ENCODE results near the gene SLC38A10. TPM values are rescaled to one million over a fixed set of nuclear protein-coding genes. Genes with fewer than 3 reads are reported as not detected.
A peak's percentile ranks its signal among the peaks of the same experiment; 100 is the strongest.

SLC38A10 gene
- total and polyA plus RNA-seq, 10 of the 15 experiments (the other 5 are each of a cell fraction or from before 2014, with no cell fraction given): 0.52 to 67.9 (median 22.1) TPM

- TF ChIP-seq BHLHE40 (IDR thresholded peaks at IDR 0.05; ENCODE audit: borderline replicate concordance in 1 of 2, low read depth in 2 of 2, low read length in 1 of 2): peak; percentile 74 to 87
- peak; percentile 76 for TF ChIP-seq USF1 (IDR thresholded peaks at IDR 0.05; ENCODE audit: borderline replicate concordance, extremely low read length, insufficient read depth, low read depth, low read length)
Measured at GRCh38 chr17:81239714-81240555, 55.2 kb downstream of the SLC38A10 start (continued).

GRCh38 chr17:81238815-81239713, 56.0 kb downstream of the SLC38A10 start, which contains the start of the genes NDUFAF8 and TEPSIN:
TSS of gene NDUFAF8 (plus strand) at chr17:81239318. CDS start at chr17:81239364, 46 bp downstream.
TSS of gene TEPSIN (minus strand) at chr17:81239055. CDS start at chr17:81239033, 22 bp downstream.
- H3K79me2 ChIP-seq (ENCODE audit: control insufficient read depth, insufficient read depth, low read length): peaks cover 39% of the 10 kb centered on the region
- peak within 1 kb of the TSS; percentile 93 for H3K4me3 ChIP-seq
- SMC1A ChIA-PET (ENCODE audit: uncharacterized antibody, unreplicated experiment): interaction anchor here (0.6 to 2.2 kb wide), 5 partner anchors 9 to 246 kb away, joined by 3 to 7 read pairs (median 6); no protein-coding TSS in a partner anchor
- RAD21 ChIA-PET (ENCODE audit: unreplicated experiment): interaction anchor here (0.7 to 2.0 kb wide), 6 partner anchors 10 to 313 kb away, joined by 3 to 18 read pairs (median 4); partner anchors contain the start of genes CEP131 and FAAP100
- FAIRE-seq (peak; percentile 99), DNase-seq (ENCODE audit: low read depth, low spot score) (peak; percentile 98), ATAC-seq (peak; percentile 96)
- H3K27me3 ChIP-seq (replicated peaks in 1 of 2; ENCODE audit: control insufficient read depth in 2 of 2, insufficient read depth in 2 of 2, low read length in 1 of 2): no peaks in the 10 kb centered on the region
- peak within 1 kb of the TSS; percentile 94 for H3K4me2 ChIP-seq (ENCODE audit: control insufficient read depth, insufficient read depth)
- peak within 1 kb of the TSS; percentile 84 for H3K9ac ChIP-seq (ENCODE audit: control insufficient read depth, insufficient read depth, low read length)
- CTCF ChIA-PET: interaction anchor here (1.0 to 3.1 kb wide), 7 partner anchors 9 to 96 kb away, joined by 3 to 17 read pairs (median 4); partner anchors contain the start of gene CEP131
- H3K36me3 ChIP-seq (ENCODE audit: control insufficient read depth in 2 of 2, insufficient read depth in 2 of 2, low read length in 1 of 2): peaks cover 0 to 2% of the 10 kb centered on the region in 2 experiments; a peak in 2 of 4 replicates
- no TSS peak for BruUV-seq (replicated peaks)
- peak within 1 kb of the TSS; percentile 56 for H2AFZ ChIP-seq (ENCODE audit: control insufficient read depth, low read depth, low read length)
- H3K9me3 ChIP-seq (replicated peaks; ENCODE audit: control insufficient read depth, insufficient read depth, low read length): no peaks in the 10 kb centered on the region
- 2% methylated on average over 72 of the region's 100 CpGs for WGBS (ENCODE audit: insufficient coverage, insufficient replicate concordance, low lambda C conversion rate, missing lambda C conversion rate)
- POLR2A ChIA-PET: interaction anchor here (1.4 to 1.8 kb wide), 2 partner anchors 10 to 16 kb away, joined by 7 to 18 read pairs; partner anchors contain the start of gene CEP131
- no peaks in the 10 kb centered on the region for H4K20me1 ChIP-seq (ENCODE audit: control insufficient read depth, insufficient read depth)
- intact Hi-C loops (cut with micrococcal nuclease; ENCODE audit: unreplicated experiment) (no loop called here), in situ Hi-C loops (cut with MboI) (loop anchor here (25.0 kb wide), 1 partner anchor 227 kb away; no protein-coding TSS in a partner anchor)
- peaks cover 12% of the 10 kb centered on the region for H3K4me1 ChIP-seq (ENCODE audit: control insufficient read depth, insufficient read depth, low read length)
- peak within 1 kb of the TSS; percentile 77 for H3K27ac ChIP-seq (ENCODE audit: control insufficient read depth, insufficient read depth)
- TF ChIP-seq RAD21 (IDR thresholded peaks at IDR 0.05; ENCODE audit: insufficient read depth, low read depth, low read length) (no peak), RUNX3 (IDR thresholded peaks at IDR 0.05; ENCODE audit: low read length) (peak; percentile 32; the same call in 1 of the 2 replicates), CREM (IDR thresholded peaks at IDR 0.05; ENCODE audit: low read depth) (peak; percentile 62; the same call in 1 of the 2 replicates), NR2C2 (IDR thresholded peaks at IDR 0.05; ENCODE audit: borderline replicate concordance, control insufficient read depth, insufficient read length, low read depth) (no peak), TCF7 (IDR thresholded peaks at IDR 0.05; ENCODE audit: borderline replicate concordance) (no peak), NFYB (IDR thresholded peaks at IDR 0.05; ENCODE audit: insufficient read depth, low read depth, low read length) (peak; percentile 98), USF1 (IDR thresholded peaks at IDR 0.05; ENCODE audit: borderline replicate concordance, extremely low read length, insufficient read depth, low read depth, low read length) (no peak), CHD4 (IDR thresholded peaks at IDR 0.05) (no peak), JUNB (IDR thresholded peaks at IDR 0.05) (no peak), MYB (IDR thresholded peaks at IDR 0.05; ENCODE audit: borderline replicate concordance, low read depth, low read length) (no peak), SP1 (IDR thresholded peaks at IDR 0.05; ENCODE audit: low read depth, low read length) (peak; percentile 100), SUPT20H (IDR thresholded peaks at IDR 0.05; ENCODE audit: borderline replicate concordance, control insufficient read depth, low read depth, low read length) (no peak), RB1 (IDR thresholded peaks at IDR 0.05; ENCODE audit: borderline replicate concordance) (peak; percentile 26; the same call in 1 of the 2 replicates), NBN (IDR thresholded peaks at IDR 0.05) (no peak), TAF1 (IDR thresholded peaks at IDR 0.05; ENCODE audit: borderline replicate concordance, low read depth, low read length) (peak; percentile 55; the same call in 1 of the 2 replicates)
